GM21423 (cell line): ENCODE measurements around the gene ZNF774.
A peak's percentile ranks its signal among the peaks of the same experiment; 100 is the strongest.
"Not testable (repeated sequence)": the region's sequence is repeated elsewhere in the genome, so short reads cannot be mapped to it uniquely, and the experiment has no call there.

Source experiments
- ATAC-seq: cut with Tn5 transposase; IDR thresholded peaks from one replicate; pipeline ENCODE4 v1.9.1; 2021; ENCODE audit warnings: mild to moderate bottlenecking, moderate library complexity; ENCODE audit not compliant: unreplicated experiment

The ZNF774 gene

GRCh38 chr15:90344662-90345061, 7.4 kb upstream of the ZNF774 start:
- ATAC-seq, result no peak

- ATAC-seq, result no peak
These were observed 6.2 kb upstream of the ZNF774 start for GRCh38 chr15:90345857-90346256.

GRCh38 chr15:90347431-90348065, 4.5 kb upstream of the ZNF774 start:
- not testable (repeated sequence) for ATAC-seq

GRCh38 chr15:90348456-90348855, 3.6 kb upstream of the ZNF774 start:
- ATAC-seq, result no peak

GRCh38 chr15:90349072-90349471, 3.0 kb upstream of the ZNF774 start:
- no peak for ATAC-seq

GRCh38 chr15:90349821-90350220, 2.3 kb upstream of the ZNF774 start:
- ATAC-seq, result no peak

- ATAC-seq, result no peak
These were observed 491 bp upstream of the ZNF774 start for GRCh38 chr15:90351479-90352106.

- ATAC-seq, result no peak
These were observed 2.9 kb downstream of the ZNF774 start for GRCh38 chr15:90354986-90355385.

GRCh38 chr15:90358124-90359033, 6.3 kb downstream of the ZNF774 start:
- no peak for ATAC-seq

- ATAC-seq, result no peak
These were observed 8.7 kb downstream of the ZNF774 start for GRCh38 chr15:90360746-90361145.

- no peak for ATAC-seq
These were observed 10.8 kb downstream of the ZNF774 start for GRCh38 chr15:90362936-90363212.

GRCh38 chr15:90364251-90364650, 12.2 kb downstream of the ZNF774 start:
- ATAC-seq, result no peak

GRCh38 chr15:90365414-90366055, 13.5 kb downstream of the ZNF774 start:
- ATAC-seq, result no peak

GRCh38 chr15:90367576-90367975, 15.5 kb downstream of the ZNF774 start:
- ATAC-seq, result no peak

- no peak for ATAC-seq
These were observed 23.0 kb downstream of the ZNF774 start for GRCh38 chr15:90375071-90375470.

- peak; percentile 62 for ATAC-seq
These were observed 24.7 kb downstream of the ZNF774 start for GRCh38 chr15:90376789-90377188.

- no peak for ATAC-seq
These were observed 27.2 kb downstream of the ZNF774 start for GRCh38 chr15:90379263-90379662.

- no peak for ATAC-seq
These were observed 29.4 kb downstream of the ZNF774 start for GRCh38 chr15:90381515-90381914.

- no peak for ATAC-seq
These were observed 30.2 kb downstream of the ZNF774 start for GRCh38 chr15:90382320-90382719.

GRCh38 chr15:90386221-90386620, 34.1 kb downstream of the ZNF774 start:
- ATAC-seq, result no peak
